ENCODE measurements around the gene CFAP97.
A peak's percentile ranks its signal among the peaks of the same experiment; 100 is the strongest.
"Not testable (repeated sequence)": the region's sequence is repeated elsewhere in the genome, so short reads cannot be mapped to it uniquely, and the experiment has no call there.

Gene CFAP97

DNA sequence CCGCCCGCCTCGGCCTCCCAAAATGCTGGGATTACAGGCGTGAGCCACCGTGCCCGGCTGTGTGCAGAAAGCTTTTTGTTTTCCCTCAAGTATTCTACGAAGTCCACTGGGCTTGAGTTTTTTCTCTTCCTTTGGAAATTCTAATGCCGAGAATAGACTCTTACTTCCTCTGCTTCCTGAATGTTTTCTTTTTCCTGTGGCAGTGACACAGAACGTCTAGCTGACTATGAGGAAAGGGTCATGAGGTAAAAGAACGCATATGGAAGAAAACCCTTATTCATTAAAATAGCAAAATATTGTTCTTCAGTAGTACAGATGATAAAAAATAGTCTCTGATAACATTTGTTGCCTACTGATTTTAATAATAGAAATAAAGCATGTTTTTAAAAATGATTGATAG, 65.6 kb downstream of the CFAP97 start:
- no peak for DNase-seq

GRCh38 chr4:185137233-185137925, 66.4 kb downstream of the CFAP97 start:
- no peak for DNase-seq

DNA sequence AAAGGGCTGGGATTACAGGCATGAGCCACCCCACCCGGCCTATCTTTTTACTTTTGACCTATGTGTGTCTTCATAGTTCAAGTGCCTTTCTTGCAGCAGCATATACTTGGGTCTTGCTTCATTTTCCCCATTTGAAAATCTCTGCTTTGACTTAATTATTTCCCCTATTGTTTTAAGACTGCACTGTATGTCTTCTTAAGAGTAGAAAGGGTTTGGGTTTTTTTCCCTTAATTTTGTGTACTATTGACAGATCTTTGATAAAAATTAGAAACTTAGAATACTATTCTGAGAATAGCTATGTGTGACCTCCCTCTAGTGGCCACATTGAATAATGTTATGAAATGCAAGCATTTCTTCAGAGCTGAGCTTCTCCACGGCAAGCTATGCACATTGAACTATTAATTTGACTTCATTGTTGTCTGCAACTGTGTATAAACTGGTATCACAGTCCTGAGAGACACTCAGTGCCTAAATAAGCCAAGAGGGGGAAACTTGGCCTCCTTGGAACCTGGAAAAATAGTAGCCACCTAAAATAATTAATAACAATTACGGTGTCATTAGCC, 69.4 kb downstream of the CFAP97 start:
- no peak for DNase-seq

- peak in 1 of 2 experiments; percentile 5 for DNase-seq
Observed at GRCh38 chr4:185128272-185129119, 75.3 kb downstream of the CFAP97 start.

DNA sequence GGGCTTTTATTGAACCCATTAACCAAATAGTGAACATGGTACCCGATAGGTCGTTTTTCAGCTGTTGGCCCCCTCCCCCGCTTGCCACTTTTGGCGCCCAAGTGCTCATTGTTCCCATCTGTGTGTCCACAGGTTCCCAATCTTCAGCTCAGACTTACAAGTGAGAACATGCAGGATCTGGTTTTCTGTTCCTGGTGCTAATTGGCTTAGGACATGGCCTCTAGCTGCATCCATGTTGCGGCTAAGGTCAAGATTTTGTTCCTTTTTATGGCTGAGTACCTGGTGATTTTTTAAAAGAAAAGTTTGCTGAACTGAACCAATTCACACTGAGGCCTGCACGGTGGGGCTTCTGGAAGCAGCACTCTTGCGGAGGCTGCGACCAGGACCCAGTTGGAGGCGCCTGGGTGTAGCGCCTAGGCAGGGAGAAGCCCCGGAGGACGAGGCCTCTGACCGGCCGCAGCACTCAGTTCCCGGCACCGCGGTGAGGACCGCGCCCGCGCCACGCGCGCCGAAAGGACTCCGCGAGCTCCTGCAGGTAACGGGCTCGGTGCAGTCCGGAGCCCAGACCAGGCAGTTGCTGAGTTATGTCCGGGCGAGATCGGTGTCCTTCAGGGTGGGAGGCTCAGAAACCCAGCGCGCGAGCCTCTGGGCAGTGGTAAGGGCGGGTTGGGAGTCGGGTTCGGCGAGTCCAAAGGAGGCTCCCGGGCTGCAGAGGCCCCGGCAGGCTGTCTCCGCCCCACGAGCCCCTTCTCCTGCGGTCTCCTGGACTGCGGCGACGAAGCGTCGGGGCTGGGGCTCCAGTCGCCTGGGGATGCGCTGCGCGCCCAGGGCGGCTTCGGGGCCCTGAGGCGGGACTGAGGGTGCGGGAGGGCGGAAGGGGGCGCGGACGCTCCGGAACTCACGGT, 76.5 kb downstream of the CFAP97 start:
- DNase-seq = no peak

- no peak for DNase-seq
Observed at GRCh38 chr4:185124006-185124405, 79.8 kb downstream of the CFAP97 start.

- no peak for DNase-seq
Observed at GRCh38 chr4:185122681-185123345, 81.0 kb downstream of the CFAP97 start.

DNA sequence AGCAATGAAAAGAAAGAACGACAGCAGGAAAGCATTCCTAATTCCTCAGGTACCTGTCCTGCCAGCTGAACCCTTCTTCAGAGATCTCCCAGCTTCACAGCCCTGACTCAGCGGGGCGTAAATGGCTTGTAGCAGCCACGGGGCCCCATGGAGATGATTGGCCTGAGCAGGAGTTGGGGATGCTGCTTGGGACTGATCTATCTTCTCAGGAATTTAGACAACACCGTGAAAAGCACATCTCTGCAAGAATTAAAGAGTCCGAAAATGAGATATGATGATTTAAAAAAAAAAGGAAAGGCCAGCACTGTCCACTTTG, 83.2 kb downstream of the CFAP97 start:
- no peak for DNase-seq

DNA sequence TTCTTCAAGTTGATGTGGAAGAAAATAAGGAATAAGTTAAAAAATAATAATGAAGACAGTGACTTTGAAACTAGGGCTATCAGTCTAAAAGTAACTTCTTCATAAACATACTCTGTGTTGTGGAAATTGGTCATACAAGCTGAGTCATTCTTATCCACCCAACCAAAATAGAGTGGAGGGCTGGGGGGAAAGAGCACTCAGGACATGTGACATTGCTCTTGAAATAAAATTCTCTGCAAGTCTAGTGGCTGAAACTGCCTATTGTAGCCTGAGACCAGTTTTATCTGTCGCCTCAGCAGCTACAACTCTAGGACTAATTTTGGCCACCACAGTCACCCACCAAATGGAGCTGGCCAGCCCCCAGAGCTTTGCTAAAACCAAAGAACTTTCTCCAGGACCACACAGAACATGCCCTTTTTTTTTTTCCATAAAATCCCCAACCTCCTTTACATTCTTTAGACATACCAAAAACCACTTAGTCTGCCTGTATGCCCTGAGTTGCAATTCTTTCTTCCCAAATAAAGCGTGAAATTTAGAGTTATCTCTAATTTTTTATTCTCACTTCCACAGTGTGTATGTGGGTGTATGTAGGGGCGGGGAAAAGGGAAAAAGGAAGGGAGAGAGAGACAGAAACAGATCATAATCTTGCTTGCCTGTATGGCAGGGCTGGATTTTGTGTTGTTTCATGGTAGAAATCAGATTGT, 83.7 kb downstream of the CFAP97 start:
- DNase-seq = no peak

DNA sequence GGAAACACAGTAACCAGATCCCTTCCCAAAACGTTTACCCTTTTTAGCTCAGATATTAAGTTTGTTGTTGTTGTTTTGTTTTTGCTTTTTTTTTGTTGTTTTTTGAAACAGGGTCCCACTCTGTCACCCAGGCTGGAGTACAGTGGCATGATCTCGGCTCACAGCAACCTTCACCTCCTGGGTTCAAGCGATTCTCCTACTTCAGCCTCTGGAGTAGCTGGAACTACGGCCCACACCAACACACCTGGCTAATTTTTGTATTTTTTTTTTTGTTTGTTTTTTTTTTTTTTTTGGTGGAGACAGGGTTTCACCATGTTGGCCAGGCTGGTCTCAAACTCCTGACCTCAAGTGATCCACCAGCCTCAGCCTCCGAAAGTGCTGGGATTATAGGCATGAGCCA, 84.3 kb downstream of the CFAP97 start:
- DNase-seq = not testable (repeated sequence)

GRCh38 chr4:185118876-185119275, 84.9 kb downstream of the CFAP97 start:
- DNase-seq = no peak

- DNase-seq = no peak
Observed at GRCh38 chr4:185117300-185117934, 86.4 kb downstream of the CFAP97 start.

- no peak for DNase-seq
Observed at GRCh38 chr4:185115827-185116232, 88.0 kb downstream of the CFAP97 start.

DNA sequence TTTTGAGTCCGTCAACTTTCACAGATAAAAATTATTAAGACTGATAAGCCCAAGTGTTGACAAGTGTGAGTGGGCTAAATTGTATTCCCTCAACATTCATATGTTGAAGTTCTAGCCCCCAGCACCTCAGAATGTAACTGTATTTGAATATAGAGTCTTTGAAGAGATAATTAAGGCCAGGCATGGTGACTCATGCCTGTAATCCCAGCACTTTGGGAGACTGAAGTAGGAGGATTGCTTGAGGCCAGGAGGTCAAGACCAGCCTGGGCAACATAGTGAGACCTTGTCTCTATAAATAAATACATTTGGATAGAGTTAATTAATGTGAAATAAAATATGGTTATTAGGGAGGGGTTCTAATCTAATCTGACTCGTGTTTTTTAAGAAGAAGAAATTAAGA, 90.5 kb downstream of the CFAP97 start:
- DNase-seq = no peak

GRCh38 chr4:185112104-185112503, 91.7 kb downstream of the CFAP97 start:
- no peak for DNase-seq

DNA sequence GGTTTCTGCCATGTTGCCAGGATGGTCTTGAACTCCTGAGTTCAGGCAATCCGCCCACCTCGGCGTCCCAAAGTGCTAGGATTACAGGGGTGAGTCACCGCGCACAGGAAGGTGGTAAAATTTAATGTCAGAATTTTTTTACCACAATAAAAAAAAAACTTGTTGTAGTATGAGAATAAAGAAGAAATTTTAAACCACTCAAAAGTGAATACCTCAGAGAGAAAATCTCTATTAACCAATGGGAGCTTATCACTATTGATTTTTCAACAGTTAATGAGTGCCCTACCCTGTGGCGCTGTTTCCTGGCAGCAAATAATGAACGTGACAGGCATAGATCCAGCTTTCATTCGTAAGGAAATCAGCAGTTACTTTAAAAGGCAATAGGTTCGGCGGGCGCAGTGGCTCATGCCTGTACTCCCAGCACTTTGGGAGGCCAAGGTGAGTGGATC, 93.4 kb downstream of the CFAP97 start:
- no peak for DNase-seq

DNA sequence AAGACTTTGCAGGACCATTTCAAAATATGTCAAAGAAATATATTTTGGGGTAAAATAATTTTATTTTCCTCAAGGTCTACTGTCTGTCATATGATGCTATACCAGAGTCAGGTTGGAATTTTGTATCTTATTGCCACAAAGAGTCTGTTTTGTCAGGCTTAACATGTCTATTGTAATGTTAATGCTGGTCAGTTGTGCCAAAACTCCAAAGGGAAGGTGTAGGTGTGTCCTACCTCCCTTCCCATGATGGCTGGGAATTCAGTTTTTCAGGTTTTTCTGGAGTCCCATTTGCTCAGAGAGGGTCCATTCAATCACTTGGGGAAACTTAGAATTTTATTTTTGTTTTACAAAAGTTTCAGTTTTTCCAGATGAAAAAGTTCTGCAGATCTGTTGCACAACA, 94.1 kb downstream of the CFAP97 start:
- DNase-seq = no peak
